Body of pancreas (tissue), 4 donors: ENCODE data around the gene FOXP1.

Source experiments
- CTCF ChIP-seq, 7 experiments: fragments of 450-650 bp in 4 of 7; fragments of 200-600 bp in 3 of 7; sonication (generic) in 3 of 7; IDR thresholded peaks; one replicate each; pipeline ENCODE4 v1.5.1; 2016 to 2019; ENCODE audit warnings: antibody characterized with exemption in 7 of 7
- POLR2A ChIP-seq, 3 donors: fragments of 450-650 bp; IDR thresholded peaks; one replicate each; pipeline ENCODE4 v1.6.1; 2016; ENCODE audit warnings: antibody characterized with exemption in 3 of 3, mild to moderate bottlenecking in 2 of 3

- TF ChIP-seq CTCF (IDR thresholded peaks at IDR 0.05): no peak
- TF ChIP-seq POLR2A (IDR thresholded peaks at IDR 0.05): no peak
Measured at GRCh38 chr3:71454512-71455403, 128.8 kb downstream of the FOXP1 start.
